Psoas muscle (tissue), 8 donors: ENCODE data around the gene RPL32. TPM values are rescaled to one million over a fixed set of nuclear protein-coding genes. Genes with fewer than 3 reads are reported as not detected.

Experiments
- ATAC-seq, 4 donors: fragments of 200-7000 bp; cut with Tn5 transposase; one replicate each; pipeline ENCODE4 v1.9.1; 2020; ENCODE audit warnings: moderate library complexity in 3 of 4, mild to moderate bottlenecking in 2 of 4
- DNase-seq, 2 donors: peaks; one replicate each; pipeline ENCODE4 v3.0.0-alpha.2; 2020
- H3K27ac ChIP-seq: fragments of 200-600 bp; one replicate; pipeline ENCODE4 v1.8.0; 2022
- H3K27me3 ChIP-seq, 3 donors: fragments of 200-600 bp in 1 of 3; one replicate each; pipeline versions ENCODE4 v1.6.1 to v1.8.0; 2013 to 2022; ENCODE audit warnings: low read length in 2 of 3, mild to moderate bottlenecking in 2 of 3, moderate library complexity in 1 of 3; ENCODE audit not compliant: insufficient read depth in 3 of 3
- H3K36me3 ChIP-seq, 2 donors: fragments of 200-600 bp in 1 of 2; one replicate each; pipeline versions ENCODE4 v1.6.1 to v1.8.0; 2013 to 2022; ENCODE audit warnings: low read depth in 1 of 2, mild to moderate bottlenecking in 1 of 2, moderate library complexity in 1 of 2; ENCODE audit not compliant: insufficient read depth in 1 of 2
- H3K4me1 ChIP-seq: fragments of 200-600 bp; one replicate; pipeline ENCODE4 v1.8.0; 2022
- H3K4me3 ChIP-seq: fragments of 200-600 bp; one replicate; pipeline ENCODE4 v1.8.0; 2022; ENCODE audit warnings: mild to moderate bottlenecking
- H3K9me3 ChIP-seq: fragments of 200-600 bp; one replicate; pipeline ENCODE4 v1.8.0; 2022
- CTCF ChIP-seq: fragments of 200-600 bp; IDR thresholded peaks from one replicate; pipeline ENCODE4 v1.8.0; 2022; ENCODE audit warnings: antibody characterized with exemption
- WGBS, 3 donors: extraction: QIAGEN DNeasy Blood & Tissue Kit; methylation state at CpG; one replicate each; pipeline versions ENCODE4 v1.1.6 to v1.1.7; 2013; 5-methylcytosine and 5-hydroxymethylcytosine counted together
- intact Hi-C, 2 donors: fragments of 100-400 bp; cut with DNase I; formaldehyde crosslinking; loops; one replicate each; pipeline versions ENCODE4 v1.11.0 to v1.14.2; 2022
- polyA plus RNA-seq, 3 donors: library from polyadenylated mRNA; stranded (reverse); fragments of 200-250 nt; gene quantifications; one replicate each; pipeline ENCODE4 v1.2.3, GENCODE V29; 2013
- total RNA-seq, 4 donors: library from RNA; stranded (reverse); fragmentation: NEBNext Ultra II Directional in 2 of 4; extraction: Animal tissue kit (Norgen Biotek cat#: 25700) in 2 of 4; gene quantifications; one replicate each; pipeline versions ENCODE4 v1.2.1 to v1.2.4, GENCODE V29; 2021 to 2023
- donor health status: healthy with polysubstance abuse.
- donor health status: DM: no; HTN: no; CAD: no; lungs with moderate emphysema.
- donor health status: Bipolar disorder and iron deficiency.
- donor health status: healthy.
- donor health status: DM: yes; HTN: yes; CAD: no.
- donor health status: DM: no; HTN: no; CAD: no.
- donor health status: DM: no; HTN: no; CAD: no.
- donor health status: DM: yes; HTN: yes; CAD: no.

RPL32 gene
- total and polyA plus RNA-seq, 7 donors, result 1,418 to 2,939 (median 1,919) TPM

GRCh38 chr3:12866836-12867235 is 25.5 kb upstream of the RPL32 start:
- Histone ChIP-seq H3K27ac (no peak overlapping the region), H3K36me3 (no peaks in the 10 kb centered on the region), H3K27me3 (no peaks in the 10 kb centered on the region), H3K4me3 (no peak overlapping the region), H3K4me1 (no peaks in the 10 kb centered on the region), H3K9me3 (no peaks in the 10 kb centered on the region)
- peak in 1 of 2 donors; percentile 11 for DNase-seq
- no peak for ATAC-seq
- WGBS, 3 donors, result 77 to 80% (median 79%) methylated on average over 6 of the region's 6 CpGs
- intact Hi-C loops, result loop anchor here in 1 of 2 donors (2.0 to 5.0 kb wide), 2 partner anchors 26 to 120 kb away; no protein-coding TSS in a partner anchor
- TF ChIP-seq CTCF, result no peak

DNA sequence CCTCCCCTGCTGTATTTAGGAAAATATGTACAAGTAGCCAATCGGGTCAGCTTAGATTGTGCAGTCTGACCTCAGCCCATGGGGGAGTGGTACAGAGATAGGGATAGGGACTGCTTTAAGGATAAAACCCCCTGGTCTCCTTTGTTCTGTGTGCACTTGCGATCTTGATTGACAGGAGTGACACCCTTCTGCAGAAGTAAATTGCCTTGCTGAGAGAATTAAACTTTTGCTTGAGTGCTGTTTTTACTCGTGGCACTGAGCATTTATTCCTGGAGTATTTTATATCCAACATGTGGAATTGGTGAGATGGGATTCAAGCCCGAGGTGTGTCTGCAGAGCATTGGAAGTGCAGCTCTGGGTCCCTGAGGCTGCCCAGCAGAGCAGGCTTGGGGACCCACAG is 23.9 kb upstream of the RPL32 start:
- Histone ChIP-seq H3K27me3 (no peaks in the 10 kb centered on the region), H3K36me3 (no peaks in the 10 kb centered on the region), H3K4me1 (no peaks in the 10 kb centered on the region), H3K27ac (no peak overlapping the region), H3K9me3 (no peaks in the 10 kb centered on the region), H3K4me3 (no peak overlapping the region)
- DNase-seq (no peak), ATAC-seq (no peak)
- TF ChIP-seq CTCF, result no peak
- intact Hi-C loops, result loop anchor here in 1 of 2 donors (5.0 kb wide), 1 partner anchor 122 kb away; no protein-coding TSS in a partner anchor
- 88 to 90% (median 90%) methylated on average over 4 of the region's 4 CpGs for WGBS, 3 donors

- Histone ChIP-seq H3K9me3 (no peaks in the 10 kb centered on the region), H3K4me1 (no peaks in the 10 kb centered on the region), H3K27me3 (no peaks in the 10 kb centered on the region), H3K27ac (no peak overlapping the region), H3K4me3 (no peak overlapping the region), H3K36me3 (no peaks in the 10 kb centered on the region)
- no peak for TF ChIP-seq CTCF
- peak in 1 of 2 donors; percentile 2 for DNase-seq
- intact Hi-C loops, result no loop called here
- ATAC-seq, result no peak
- WGBS, 3 donors, result 92 to 93% (median 93%) methylated on average over 8 of the region's 8 CpGs
Observed at GRCh38 chr3:12862387-12862786, 21.0 kb upstream of the RPL32 start.

GRCh38 chr3:12861611-12862010 is 20.2 kb upstream of the RPL32 start:
- Histone ChIP-seq H3K4me3 (no peak overlapping the region), H3K27me3 (no peaks in the 10 kb centered on the region), H3K4me1 (no peaks in the 10 kb centered on the region), H3K9me3 (no peaks in the 10 kb centered on the region), H3K27ac (no peak overlapping the region), H3K36me3 (no peaks in the 10 kb centered on the region)
- no peak for TF ChIP-seq CTCF
- DNase-seq, result peak in 1 of 2 donors; percentile 3
- WGBS, 3 donors, result 83 to 88% (median 83%) methylated on average over 5 of the region's 5 CpGs
- no peak for ATAC-seq
- intact Hi-C loops, result no loop called here

- intact Hi-C loops, result loop anchor here in 1 of 2 donors (1.0 kb wide), 1 partner anchor 13 kb away; no protein-coding TSS in a partner anchor
- 77 to 82% (median 78%) methylated on average over 7 of the region's 7 CpGs for WGBS, 3 donors
- Histone ChIP-seq H3K36me3 (no peaks in the 10 kb centered on the region), H3K4me3 (no peak overlapping the region), H3K9me3 (no peaks in the 10 kb centered on the region), H3K27ac (no peak overlapping the region), H3K4me1 (no peaks in the 10 kb centered on the region), H3K27me3 (no peaks in the 10 kb centered on the region)
- no peak for TF ChIP-seq CTCF
- DNase-seq (no peak), ATAC-seq (no peak)
Observed at GRCh38 chr3:12859840-12860239, 18.5 kb upstream of the RPL32 start.
